GM23248 (cell line): ENCODE data around the gene SFRP5.

Experiments
- EZH2 ChIP-seq: fragments of 200-600 bp; sonication (generic); IDR thresholded peaks from 2 replicates; pipeline ENCODE4 v1.6.1; 2018; ENCODE audit warnings: antibody characterized with exemption, mild to moderate bottlenecking; ENCODE audit not compliant: insufficient read depth, poor library complexity, severe bottlenecking
- EZH2phosphoT487 ChIP-seq: fragments of 200-600 bp; sonication (generic); IDR thresholded peaks from 2 replicates; pipeline ENCODE4 v1.6.1; 2018; ENCODE audit warnings: antibody characterized with exemption, moderate library complexity, mild to moderate bottlenecking, low read depth; ENCODE audit not compliant: insufficient read depth

DNA sequence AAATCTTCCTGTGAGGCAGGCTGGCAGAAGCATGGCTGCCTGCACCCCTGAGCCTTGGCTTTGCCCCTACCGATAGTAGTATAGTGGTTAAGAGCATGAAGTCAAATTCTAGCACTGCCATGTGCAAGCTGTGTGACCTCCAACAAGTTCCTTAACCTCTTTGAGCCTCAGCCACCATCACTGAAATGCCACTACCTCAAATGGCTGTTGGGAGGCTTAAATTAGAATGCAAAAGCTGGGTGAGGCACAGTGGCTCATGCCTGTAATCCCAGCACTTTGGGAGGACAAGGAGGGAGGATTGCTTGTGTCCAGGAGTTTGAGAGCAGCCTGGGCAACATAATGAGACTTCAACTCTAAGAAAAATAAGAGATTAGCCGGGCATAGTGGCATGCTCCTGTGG lies 8.4 kb downstream of the SFRP5 start:
- TF ChIP-seq EZH2phosphoT487 (no peak), EZH2 (no peak)
